ENCODE results near the gene ERC2.

DNA sequence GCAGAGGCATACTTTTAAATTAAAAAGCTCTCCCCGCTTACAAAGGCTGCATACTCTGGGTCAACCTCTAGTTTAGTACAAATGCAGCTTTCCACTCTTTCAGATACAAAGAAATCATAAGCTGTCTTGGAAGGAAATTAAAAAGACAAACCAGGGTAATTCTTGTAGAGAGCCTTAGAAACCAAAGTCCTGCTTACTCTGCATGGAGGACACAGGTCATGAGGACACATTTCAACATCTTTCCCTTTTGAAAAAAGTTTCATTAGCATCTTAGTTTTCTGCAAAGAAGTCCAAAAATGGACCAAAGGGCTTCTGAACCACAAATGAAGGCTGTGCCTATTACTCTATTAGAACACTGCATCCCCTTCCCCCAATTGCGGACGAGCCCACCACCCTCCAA is 930.7 kb downstream of the ERC2 start:
- TF ChIP-seq EZH2 (IDR thresholded peaks at IDR 0.05; ENCODE audit: borderline replicate concordance, low read length): no peak
- TF ChIP-seq, protein P1, sequence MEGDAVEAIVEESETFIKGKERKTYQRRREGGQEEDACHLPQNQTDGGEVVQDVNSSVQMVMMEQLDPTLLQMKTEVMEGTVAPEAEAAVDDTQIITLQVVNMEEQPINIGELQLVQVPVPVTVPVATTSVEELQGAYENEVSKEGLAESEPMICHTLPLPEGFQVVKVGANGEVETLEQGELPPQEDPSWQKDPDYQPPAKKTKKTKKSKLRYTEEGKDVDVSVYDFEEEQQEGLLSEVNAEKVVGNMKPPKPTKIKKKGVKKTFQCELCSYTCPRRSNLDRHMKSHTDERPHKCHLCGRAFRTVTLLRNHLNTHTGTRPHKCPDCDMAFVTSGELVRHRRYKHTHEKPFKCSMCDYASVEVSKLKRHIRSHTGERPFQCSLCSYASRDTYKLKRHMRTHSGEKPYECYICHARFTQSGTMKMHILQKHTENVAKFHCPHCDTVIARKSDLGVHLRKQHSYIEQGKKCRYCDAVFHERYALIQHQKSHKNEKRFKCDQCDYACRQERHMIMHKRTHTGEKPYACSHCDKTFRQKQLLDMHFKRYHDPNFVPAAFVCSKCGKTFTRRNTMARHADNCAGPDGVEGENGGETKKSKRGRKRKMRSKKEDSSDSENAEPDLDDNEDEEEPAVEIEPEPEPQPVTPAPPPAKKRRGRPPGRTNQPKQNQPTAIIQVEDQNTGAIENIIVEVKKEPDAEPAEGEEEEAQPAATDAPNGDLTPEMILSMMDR (conservative IDR thresholded peaks at IDR 0.05 in 1 of 2, IDR thresholded peaks at IDR 0.05 in 1 of 2; ENCODE audit: extremely low read depth in 1 of 2, insufficient read depth in 1 of 2, low read depth in 1 of 2, low read length in 2 of 2): no peak

Data from mammary epithelial cell (primary cell).